Measurements from ENCODE around the gene CYFIP1.

The CYFIP1 gene

DNA sequence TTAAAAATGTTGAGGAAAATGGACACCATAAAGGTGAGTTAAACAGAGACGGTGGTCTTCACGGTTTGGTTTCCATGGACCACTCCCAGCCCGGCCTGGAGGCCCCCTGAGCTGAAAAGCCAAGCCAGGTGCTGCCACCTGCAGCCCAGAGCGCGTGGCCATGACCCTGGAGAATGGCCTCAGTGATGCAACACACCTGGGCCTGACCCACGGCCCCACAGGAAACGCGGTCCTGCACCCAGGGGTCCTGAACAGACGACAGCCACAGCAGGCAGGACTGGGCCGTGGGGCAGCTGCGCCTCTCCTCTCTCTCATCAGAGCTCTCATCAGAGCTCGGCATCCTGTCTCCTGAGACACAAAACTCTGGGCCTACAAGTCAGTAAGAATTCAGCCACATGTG is 77.6 kb downstream of the CYFIP1 start:
- TF ChIP-seq, protein P1, sequence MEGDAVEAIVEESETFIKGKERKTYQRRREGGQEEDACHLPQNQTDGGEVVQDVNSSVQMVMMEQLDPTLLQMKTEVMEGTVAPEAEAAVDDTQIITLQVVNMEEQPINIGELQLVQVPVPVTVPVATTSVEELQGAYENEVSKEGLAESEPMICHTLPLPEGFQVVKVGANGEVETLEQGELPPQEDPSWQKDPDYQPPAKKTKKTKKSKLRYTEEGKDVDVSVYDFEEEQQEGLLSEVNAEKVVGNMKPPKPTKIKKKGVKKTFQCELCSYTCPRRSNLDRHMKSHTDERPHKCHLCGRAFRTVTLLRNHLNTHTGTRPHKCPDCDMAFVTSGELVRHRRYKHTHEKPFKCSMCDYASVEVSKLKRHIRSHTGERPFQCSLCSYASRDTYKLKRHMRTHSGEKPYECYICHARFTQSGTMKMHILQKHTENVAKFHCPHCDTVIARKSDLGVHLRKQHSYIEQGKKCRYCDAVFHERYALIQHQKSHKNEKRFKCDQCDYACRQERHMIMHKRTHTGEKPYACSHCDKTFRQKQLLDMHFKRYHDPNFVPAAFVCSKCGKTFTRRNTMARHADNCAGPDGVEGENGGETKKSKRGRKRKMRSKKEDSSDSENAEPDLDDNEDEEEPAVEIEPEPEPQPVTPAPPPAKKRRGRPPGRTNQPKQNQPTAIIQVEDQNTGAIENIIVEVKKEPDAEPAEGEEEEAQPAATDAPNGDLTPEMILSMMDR (IDR thresholded peaks at IDR 0.05; ENCODE audit: unreplicated experiment in 3 of 3), result no peak
- Mint-ChIP-seq H3K4me3 (no peak overlapping the region), H3K9me3 (no peaks in the 10 kb centered on the region), H3K36me3 (ENCODE audit: low read depth) (peaks cover 49% of the 10 kb centered on the region), H3K4me1 (no peaks in the 10 kb centered on the region), H3K27me3 (ENCODE audit: low read depth) (no peaks in the 10 kb centered on the region), H3K27ac (no peak overlapping the region)

- Mint-ChIP-seq H3K4me3 (no peak overlapping the region), H3K36me3 (ENCODE audit: low read depth) (peaks cover 47% of the 10 kb centered on the region), H3K27ac (no peak overlapping the region), H3K27me3 (ENCODE audit: low read depth) (no peaks in the 10 kb centered on the region), H3K4me1 (no peaks in the 10 kb centered on the region), H3K9me3 (no peaks in the 10 kb centered on the region)
- TF ChIP-seq, protein P1 (IDR thresholded peaks at IDR 0.05; ENCODE audit: unreplicated experiment in 3 of 3), result no peak
These were observed 78.1 kb downstream of the CYFIP1 start for GRCh38 chr15:22902046-22902445.

GRCh38 chr15:22895465-22896190 is 84.5 kb downstream of the CYFIP1 start:
- Mint-ChIP-seq H3K27ac (no peak overlapping the region), H3K27me3 (ENCODE audit: low read depth) (no peaks in the 10 kb centered on the region), H3K4me1 (no peaks in the 10 kb centered on the region), H3K9me3 (no peaks in the 10 kb centered on the region), H3K4me3 (no peak overlapping the region), H3K36me3 (ENCODE audit: low read depth) (peaks cover 57% of the 10 kb centered on the region)
- TF ChIP-seq, protein P1 (IDR thresholded peaks at IDR 0.05; ENCODE audit: unreplicated experiment in 3 of 3), result no peak

DNA sequence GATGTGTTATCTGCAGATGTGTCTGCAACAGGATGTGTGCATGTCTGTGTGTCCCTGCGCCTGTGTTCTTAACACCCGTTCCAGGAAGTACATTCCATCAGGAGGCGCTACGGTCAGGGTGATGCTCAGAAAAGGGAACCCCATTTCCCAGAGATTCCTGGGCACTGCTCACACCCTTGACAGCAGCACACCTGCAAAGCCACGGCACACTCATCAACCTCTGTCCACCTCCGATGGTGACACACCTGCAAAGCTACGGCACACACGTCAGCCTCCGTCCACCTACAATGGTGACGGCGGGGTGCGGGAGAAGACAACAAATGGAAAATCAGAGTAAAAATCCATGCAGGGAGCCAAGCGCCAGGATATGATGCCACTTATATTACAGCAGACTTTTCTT is 86.3 kb downstream of the CYFIP1 start:
- no peaks in the 10 kb centered on the region for H3K27me3 Mint-ChIP-seq (ENCODE audit: low read depth)
- TF ChIP-seq, protein P1 (IDR thresholded peaks at IDR 0.05; ENCODE audit: unreplicated experiment in 3 of 3), result no peak
- H3K4me3 Mint-ChIP-seq, result no peak overlapping the region
- no peaks in the 10 kb centered on the region for H3K9me3 Mint-ChIP-seq
- H3K36me3 Mint-ChIP-seq (ENCODE audit: low read depth), result peaks cover 49% of the 10 kb centered on the region
- no peaks in the 10 kb centered on the region for H3K4me1 Mint-ChIP-seq
- H3K27ac Mint-ChIP-seq, result no peak overlapping the region

- H3K27ac Mint-ChIP-seq, result no peak overlapping the region
- H3K36me3 Mint-ChIP-seq (ENCODE audit: low read depth), result peaks cover 50% of the 10 kb centered on the region
- TF ChIP-seq, protein P1 (IDR thresholded peaks at IDR 0.05; ENCODE audit: unreplicated experiment in 3 of 3), result no peak
These were observed 87.1 kb downstream of the CYFIP1 start for GRCh38 chr15:22893081-22893480.

DNA sequence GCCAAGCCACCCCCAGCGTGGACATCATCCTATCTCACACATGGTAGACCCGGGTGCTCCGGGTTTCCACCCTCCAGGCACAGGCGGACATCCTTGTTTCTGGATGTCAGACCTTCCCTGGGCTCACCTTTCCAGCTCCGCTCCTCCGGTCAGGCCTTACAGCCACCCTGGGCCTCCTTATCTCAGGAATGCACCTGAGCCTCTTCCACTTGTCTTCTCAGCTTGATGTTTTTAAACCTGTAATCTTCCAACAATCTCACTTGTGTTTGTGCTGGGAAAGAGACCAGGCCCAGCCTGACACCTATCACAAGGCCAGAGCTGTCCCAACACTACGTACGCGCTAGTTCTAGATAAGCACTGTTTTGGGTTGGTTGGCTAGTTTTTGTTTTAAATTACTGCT is 87.8 kb downstream of the CYFIP1 start:
- H3K9me3 Mint-ChIP-seq, result no peaks in the 10 kb centered on the region
- peaks cover 10% of the 10 kb centered on the region for H3K4me1 Mint-ChIP-seq
- no peaks in the 10 kb centered on the region for H3K27me3 Mint-ChIP-seq (ENCODE audit: low read depth)
- TF ChIP-seq, protein P1 (IDR thresholded peaks at IDR 0.05; ENCODE audit: unreplicated experiment in 3 of 3), result no peak
- peaks cover 50% of the 10 kb centered on the region for H3K36me3 Mint-ChIP-seq (ENCODE audit: low read depth)
- no peak overlapping the region for H3K4me3 Mint-ChIP-seq
- H3K27ac Mint-ChIP-seq, result no peak overlapping the region

More at GRCh38 chr15:22893081-22893480, 87.1 kb downstream of the CYFIP1 start:
- no peak overlapping the region for H3K4me3 Mint-ChIP-seq
- H3K9me3 Mint-ChIP-seq, result no peaks in the 10 kb centered on the region
- peaks cover 2% of the 10 kb centered on the region for H3K4me1 Mint-ChIP-seq
- H3K27me3 Mint-ChIP-seq (ENCODE audit: low read depth), result no peaks in the 10 kb centered on the region

Measured in nephron (organoid).